Endothelial cell of umbilical vein (primary cell): ENCODE data around the gene RDX. TPM values are rescaled to one million over a fixed set of nuclear protein-coding genes. Genes with fewer than 3 reads are reported as not detected.

Source experiments
- BruUV-seq: library from RNA; stranded (reverse); fragments of 400-500 nt; replicated peaks from 2 replicates; lab custom pipeline; 2021; lab: Mats Ljungman, UMichigan
- CTCF ChIA-PET: fragments of 300-600, 350-600 bp; sonication (Branson Sonifier 250); formaldehyde crosslinking; loops from one replicate; lab custom pipeline; 2021; ENCODE audit warnings: antibody characterized with exemption, inconsistent platforms; lab: Charles Lee
- POLR2A ChIA-PET: fragments of 300-600, 350-600 bp; sonication (Branson Sonifier 250); formaldehyde crosslinking; loops from one replicate; lab custom pipeline; 2021; ENCODE audit warnings: antibody characterized with exemption, inconsistent platforms; lab: Charles Lee
- DNase-seq: peaks from one replicate; pipeline ENCODE4 v3.0.0-alpha.2; 2011; ENCODE audit warnings: low read depth, low spot score
- FAIRE-seq: peaks from 2 replicates; lab custom pipeline; 2011; peaks lifted over from hg19 to GRCh38; lab: Jason Lieb, UNC
- H2AFZ ChIP-seq: 2 replicates; pipeline ENCODE4 v1.6.0; 2012; ENCODE audit warnings: low read depth, low read length, control low read depth, inconsistent platforms
- H3K27ac ChIP-seq: 2 replicates; pipeline ENCODE4 v1.5.1; 2011; ENCODE audit warnings: low read depth, mild to moderate bottlenecking, control low read depth, low read length, moderate library complexity; ENCODE audit not compliant: insufficient read depth
- H3K27me3 ChIP-seq, 2 experiments: 2 replicates each; pipeline versions ENCODE4 v1.6.0 to v1.6.1; 2011; ENCODE audit warnings: low read length in 2 of 2, mixed read lengths in 1 of 2; ENCODE audit not compliant: control insufficient read depth in 2 of 2, insufficient read depth in 2 of 2
- H3K36me3 ChIP-seq, 2 experiments: 2 replicates in 1 of 2; 3 replicates in 1 of 2; pipeline ENCODE4 v1.5.1; 2011; ENCODE audit warnings: low read length in 2 of 2, mild to moderate bottlenecking in 1 of 2, moderate library complexity in 1 of 2; ENCODE audit not compliant: control insufficient read depth in 2 of 2, insufficient read depth in 2 of 2; ENCODE audit errors: extremely low read depth in 1 of 2
- H3K4me1 ChIP-seq: 3 replicates; pipeline ENCODE4 v1.5.1; 2011; ENCODE audit warnings: mild to moderate bottlenecking, low read length; ENCODE audit not compliant: control insufficient read depth, insufficient read depth; ENCODE audit errors: extremely low read depth
- H3K4me2 ChIP-seq: 2 replicates; pipeline ENCODE4 v1.6.1; 2011; ENCODE audit warnings: low read length, control low read depth, mixed read lengths; ENCODE audit not compliant: insufficient read depth
- H3K4me3 ChIP-seq, 3 experiments: fragments of 200-600 bp in 1 of 3; sonication (generic), shearing (Covaris generic) in 1 of 3; replicated peaks in 1 of 3; 2 replicates each; pipeline ENCODE4 v1.5.1; 2011 to 2016; ENCODE audit warnings: control low read depth in 3 of 3, low read length in 3 of 3, mild to moderate bottlenecking in 2 of 3, inconsistent platforms in 1 of 3, low read depth in 1 of 3, moderate library complexity in 1 of 3; ENCODE audit not compliant: insufficient read depth in 1 of 3
- H3K79me2 ChIP-seq: 2 replicates; pipeline ENCODE4 v1.6.0; 2012; ENCODE audit warnings: low read length, inconsistent platforms; ENCODE audit not compliant: control insufficient read depth, insufficient read depth
- H3K9ac ChIP-seq: replicated peaks from 2 replicates; pipeline ENCODE3; 2011; ENCODE audit warnings: low read length, control low read depth; ENCODE audit not compliant: insufficient read depth; ENCODE audit errors: extremely low read depth
- H3K9me1 ChIP-seq: replicated peaks from 3 replicates; pipeline ENCODE4 v1.6.0; 2011; ENCODE audit warnings: mild to moderate bottlenecking, low read length; ENCODE audit not compliant: control insufficient read depth, insufficient read depth; ENCODE audit errors: extremely low read depth
- H3K9me3 ChIP-seq: replicated peaks from 2 replicates; pipeline ENCODE4 v1.5.1; 2012; ENCODE audit warnings: low read length, inconsistent platforms; ENCODE audit not compliant: control insufficient read depth, insufficient read depth
- H4K20me1 ChIP-seq: replicated peaks from 2 replicates; pipeline ENCODE3; 2011; ENCODE audit warnings: mild to moderate bottlenecking, low read length; ENCODE audit not compliant: control insufficient read depth, insufficient read depth; ENCODE audit errors: extremely low read depth
- CTCF ChIP-seq, 2 donors: IDR thresholded peaks; 1 replicate in 1 of 2; 2 replicates in 1 of 2; pipeline ENCODE4 v1.5.1; 2011; ENCODE audit warnings: low read length in 2 of 2, mild to moderate bottlenecking in 2 of 2, moderate library complexity in 2 of 2, control low read depth in 1 of 2, inconsistent platforms in 1 of 2, low read depth in 1 of 2; ENCODE audit not compliant: insufficient read depth in 1 of 2; ENCODE audit errors: extremely low read depth in 1 of 2
- EZH2 ChIP-seq: IDR thresholded peaks from 2 replicates; pipeline ENCODE4 v1.6.1; 2012; ENCODE audit warnings: borderline replicate concordance, low read depth, mild to moderate bottlenecking, moderate library complexity, low read length, inconsistent platforms; ENCODE audit not compliant: severe bottlenecking
- FOS ChIP-seq: IDR thresholded peaks from 2 replicates; pipeline ENCODE4 v1.6.1; 2011; ENCODE audit warnings: mild to moderate bottlenecking, low read length, moderate library complexity, borderline replicate concordance; ENCODE audit not compliant: insufficient read depth
- GATA2 ChIP-seq: IDR thresholded peaks from 2 replicates; pipeline ENCODE4 v1.7.0; 2011; ENCODE audit warnings: low read depth, mild to moderate bottlenecking, moderate library complexity, mixed read lengths, low read length; ENCODE audit not compliant: insufficient read length, insufficient read depth
- JUN ChIP-seq: IDR thresholded peaks from 2 replicates; pipeline ENCODE4 v1.6.1; 2011; ENCODE audit warnings: borderline replicate concordance, low read depth; ENCODE audit not compliant: insufficient read length, insufficient read depth
- MYC ChIP-seq: IDR thresholded peaks from one replicate; pipeline ENCODE4 v1.6.1; 2011; ENCODE audit warnings: mild to moderate bottlenecking, low read depth, low read length
- POLR2A ChIP-seq: IDR thresholded peaks from 2 replicates; pipeline ENCODE4 v1.6.1; 2012; ENCODE audit warnings: low read depth, mild to moderate bottlenecking, control low read depth, low read length
- POLR2AphosphoS5 ChIP-seq: IDR thresholded peaks from 2 replicates; pipeline ENCODE4 v1.6.1; 2012; ENCODE audit warnings: low read depth, mild to moderate bottlenecking, control low read depth, low read length, moderate library complexity; ENCODE audit not compliant: insufficient read depth
- dilution Hi-C: fragments of 300-500 bp; cut with MboI; formaldehyde crosslinking; loops from one replicate; pipeline ENCODE4 v1.15.0; 2019; ENCODE audit warnings: low sequenced_read_pairs; ENCODE audit not compliant: extremely low pct_ligation_motif_present
- intact Hi-C: fragments of 100-400 bp; cut with micrococcal nuclease; formaldehyde crosslinking; loops from one replicate; pipeline ENCODE4 v1.10.0; 2022
- polyA plus RNA-seq, 4 experiments: library from polyadenylated mRNA; depleted of rRNA in 3 of 4; stranded (reverse) in 3 of 4; unstranded in 1 of 4; fragments of >200 nt; gene quantifications; 2 replicates each; pipeline versions ENCODE4 v1.2.1 to v1.2.3, GENCODE V29; 2011 to 2012; ENCODE audit warnings: missing spikeins in 1 of 4
- total RNA-seq: library from RNA; stranded (reverse); gene quantifications from 2 replicates; pipeline ENCODE4 v1.2.3, GENCODE V29; 2021
- TF ChIP-seq, protein P1 (sequence below): IDR thresholded peaks from 2 replicates; pipeline ENCODE4 v1.6.1; 2011; ENCODE audit not compliant: insufficient read depth, insufficient read length

The RDX gene
- total and polyA plus RNA-seq, 2 donors (not counting 3 experiments of a cell fraction or from before 2014, with no cell fraction given): 47.9 to 280 TPM

- no peak overlapping the region for H3K27ac ChIP-seq
- FAIRE-seq (no peak), DNase-seq (no peak)
- no peak overlapping the region for H3K4me3 ChIP-seq
- intact Hi-C loops (no loop called here), dilution Hi-C loops (no loop called here)
- H3K9me3 ChIP-seq: no peaks in the 10 kb centered on the region
- TF ChIP-seq JUN (no peak), GATA2 (no peak), MYC (no peak), FOS (no peak), CTCF (IDR thresholded peaks at IDR 0.05; ENCODE audit: extremely low read depth in 1 of 2, insufficient read depth in 1 of 2, low read depth in 1 of 2, low read length in 2 of 2) (no peak), POLR2A (no peak), POLR2AphosphoS5 (no peak), EZH2 (no peak)
- TF ChIP-seq, protein P1, sequence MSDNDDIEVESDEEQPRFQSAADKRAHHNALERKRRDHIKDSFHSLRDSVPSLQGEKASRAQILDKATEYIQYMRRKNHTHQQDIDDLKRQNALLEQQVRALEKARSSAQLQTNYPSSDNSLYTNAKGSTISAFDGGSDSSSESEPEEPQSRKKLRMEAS: no peak
- no peaks in the 10 kb centered on the region for H3K27me3 ChIP-seq
- peaks cover 11% of the 10 kb centered on the region for H3K4me1 ChIP-seq
- no TSS peak for BruUV-seq
- H3K9me1 ChIP-seq: no peaks in the 10 kb centered on the region
- H4K20me1 ChIP-seq: no peaks in the 10 kb centered on the region
- ChIA-PET CTCF (no interaction called here), POLR2A (no interaction called here)
- H3K4me2 ChIP-seq: no peak overlapping the region
- no peak overlapping the region for H2AFZ ChIP-seq
- no peak overlapping the region for H3K9ac ChIP-seq
- H3K79me2 ChIP-seq: peaks cover 38% of the 10 kb centered on the region
- H3K36me3 ChIP-seq: no peaks in the 10 kb centered on the region
Observed at GRCh38 chr11:110125632-110126031, 170.8 kb downstream of the RDX start.

Other genes starting within 250 kb of the RDX start
- 14.5 and 14.7 TPM in 2 replicates for gene ZC3H12C, start 203.2 kb downstream of the RDX start, total RNA-seq
- gene ZC3H12C, start 203.2 kb downstream of the RDX start, polyA plus RNA-seq: 5.2 and 5.5 TPM in 2 replicates
- 9.9 and 11.0 TPM in 2 replicates for gene FDX1, start 133.3 kb upstream of the RDX start, total RNA-seq
- gene FDX1, start 133.3 kb upstream of the RDX start, polyA plus RNA-seq: 3.7 and 4.7 TPM in 2 replicates